GM21529 (cell line): ENCODE data around the gene SLC25A29.
A peak's percentile ranks its signal among the peaks of the same experiment; 100 is the strongest.

ENCODE experiments used
- ATAC-seq: cut with Tn5 transposase; IDR thresholded peaks from one replicate; pipeline ENCODE4 v1.9.1; 2021; ENCODE audit not compliant: unreplicated experiment

The SLC25A29 gene

DNA sequence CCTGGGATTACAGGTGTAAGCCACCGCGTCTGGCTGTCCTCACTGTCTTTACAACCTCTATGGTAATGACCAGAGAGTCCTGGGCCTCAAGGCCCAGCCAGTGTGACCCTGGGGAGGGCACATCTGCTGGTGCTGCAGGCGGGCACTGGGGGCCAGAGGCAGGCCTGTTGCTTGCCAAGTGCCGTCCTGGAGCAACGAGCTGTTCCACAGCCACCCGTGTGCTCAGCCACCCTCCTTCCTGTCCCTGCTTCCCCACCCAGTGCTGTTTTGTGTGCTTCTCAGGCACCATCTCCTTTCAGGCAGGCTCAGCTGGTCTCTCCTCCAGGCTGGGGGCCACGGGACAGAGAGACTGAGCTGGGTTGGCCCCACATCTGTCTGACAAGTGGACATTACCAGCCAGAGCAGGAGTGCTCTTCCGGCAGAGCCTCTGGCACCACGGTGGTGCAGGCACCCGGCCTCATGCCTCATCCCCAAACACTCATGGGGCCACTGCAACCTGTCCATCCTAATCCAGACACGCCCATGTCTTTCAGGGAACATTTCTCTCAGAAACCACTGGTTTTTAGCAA, 25.9 kb upstream of the SLC25A29 start:
- ATAC-seq = no peak

DNA sequence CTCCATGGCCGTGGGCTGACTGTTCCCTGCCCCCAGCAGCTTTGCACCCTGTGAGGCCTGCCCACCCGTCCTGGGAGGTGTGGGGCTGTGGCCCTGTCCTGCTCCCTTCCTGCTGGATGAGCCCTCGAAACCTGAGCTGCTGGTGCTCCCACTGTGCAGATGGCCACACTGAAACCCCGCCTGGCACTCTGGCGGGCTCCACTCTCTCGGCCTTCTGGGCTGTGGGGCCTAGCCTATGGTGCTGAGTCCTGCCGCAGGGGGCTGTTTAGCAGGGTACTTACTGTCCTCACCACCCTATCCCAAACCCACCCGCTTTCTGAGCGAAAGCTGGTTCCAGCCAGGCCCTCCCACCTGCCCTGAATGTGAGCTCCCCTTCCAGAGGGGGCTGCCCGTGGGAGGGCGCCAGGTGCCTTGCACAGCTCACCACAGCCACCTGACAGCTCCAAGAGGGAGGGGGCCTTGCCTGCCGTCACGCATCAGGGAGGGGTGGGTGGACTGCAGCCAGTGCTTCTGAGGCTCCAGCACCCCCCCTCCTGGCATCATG, 24.2 kb upstream of the SLC25A29 start:
- ATAC-seq = no peak

GRCh38 chr14:100330007-100330344, 23.7 kb upstream of the SLC25A29 start:
- ATAC-seq = no peak

DNA sequence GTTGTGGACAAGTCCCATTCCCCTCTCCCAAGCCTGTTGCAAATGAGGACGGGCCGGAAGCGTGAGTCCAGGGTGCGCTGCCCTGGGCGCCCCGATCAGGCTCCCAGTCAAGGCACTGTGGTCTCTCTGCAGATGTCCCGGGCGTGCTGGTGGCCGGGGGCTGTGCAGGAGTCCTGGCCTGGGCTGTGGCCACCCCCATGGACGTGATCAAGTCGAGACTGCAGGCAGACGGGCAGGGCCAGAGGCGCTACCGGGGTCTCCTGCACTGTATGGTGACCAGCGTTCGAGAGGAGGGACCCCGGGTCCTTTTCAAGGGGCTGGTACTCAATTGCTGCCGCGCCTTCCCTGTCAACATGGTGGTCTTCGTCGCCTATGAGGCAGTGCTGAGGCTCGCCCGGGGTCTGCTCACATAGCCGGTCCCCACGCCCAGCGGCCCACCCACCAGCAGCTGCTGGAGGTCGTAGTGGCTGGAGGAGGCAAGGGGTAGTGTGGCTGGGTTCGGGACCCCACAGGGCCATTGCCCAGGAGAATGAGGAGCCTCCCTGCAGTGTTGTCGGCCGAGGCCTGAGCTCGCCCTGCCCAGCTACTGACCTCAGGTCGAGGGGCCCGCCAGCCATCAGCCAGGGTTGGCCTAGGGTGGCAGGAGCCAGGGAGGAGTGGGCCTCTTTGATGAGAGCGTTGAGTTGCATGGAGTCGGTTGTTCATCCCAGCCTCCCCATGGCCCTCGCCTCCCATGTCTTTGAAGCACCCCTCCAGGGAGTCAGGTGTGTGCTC, 23.2 kb upstream of the SLC25A29 start:
- ATAC-seq = no peak

DNA sequence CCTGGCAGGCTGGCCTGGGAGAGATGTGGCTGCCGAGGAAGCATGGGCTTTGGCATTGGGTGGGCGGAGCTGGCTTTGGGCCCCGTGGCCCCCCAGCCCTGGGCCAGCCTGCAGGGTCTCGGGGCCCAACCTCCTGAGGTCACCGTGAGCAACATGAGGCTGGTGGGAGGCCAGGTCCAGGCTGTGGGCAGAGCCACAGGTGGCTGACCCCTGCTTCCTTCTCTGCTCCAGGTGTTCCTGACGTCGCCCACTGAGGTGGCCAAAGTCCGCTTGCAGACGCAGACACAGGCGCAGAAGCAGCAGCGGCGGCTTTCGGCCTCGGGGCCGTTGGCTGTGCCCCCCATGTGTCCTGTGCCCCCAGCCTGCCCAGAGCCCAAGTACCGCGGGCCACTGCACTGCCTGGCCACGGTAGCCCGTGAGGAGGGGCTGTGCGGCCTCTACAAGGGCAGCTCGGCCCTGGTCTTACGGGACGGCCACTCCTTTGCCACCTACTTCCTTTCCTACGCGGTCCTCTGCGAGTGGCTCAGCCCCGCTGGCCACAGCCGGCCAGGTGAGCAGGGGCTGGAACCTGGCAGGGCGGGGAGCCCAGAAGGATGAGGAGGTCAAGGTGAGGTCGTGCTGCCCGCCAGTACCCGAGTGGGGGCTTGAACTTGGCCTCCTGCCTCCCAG, 22.4 kb upstream of the SLC25A29 start:
- ATAC-seq = no peak

DNA sequence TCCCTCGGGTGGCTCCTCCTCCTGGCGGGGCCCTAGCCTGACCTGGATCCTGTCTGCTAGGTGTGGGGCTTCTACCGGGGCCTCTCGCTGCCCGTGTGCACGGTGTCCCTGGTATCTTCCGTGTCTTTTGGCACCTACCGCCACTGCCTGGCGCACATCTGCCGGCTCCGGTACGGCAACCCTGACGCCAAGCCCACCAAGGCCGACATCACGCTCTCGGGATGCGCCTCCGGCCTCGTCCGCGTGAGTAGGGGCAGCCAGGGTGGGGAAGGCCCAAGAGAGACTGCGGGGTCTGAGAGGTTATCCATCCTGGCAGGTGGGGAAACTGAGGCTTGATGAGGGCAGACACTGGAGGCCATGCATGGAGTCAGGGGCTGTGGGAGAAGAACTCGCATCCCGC, 20.9 kb upstream of the SLC25A29 start:
- ATAC-seq = no peak

DNA sequence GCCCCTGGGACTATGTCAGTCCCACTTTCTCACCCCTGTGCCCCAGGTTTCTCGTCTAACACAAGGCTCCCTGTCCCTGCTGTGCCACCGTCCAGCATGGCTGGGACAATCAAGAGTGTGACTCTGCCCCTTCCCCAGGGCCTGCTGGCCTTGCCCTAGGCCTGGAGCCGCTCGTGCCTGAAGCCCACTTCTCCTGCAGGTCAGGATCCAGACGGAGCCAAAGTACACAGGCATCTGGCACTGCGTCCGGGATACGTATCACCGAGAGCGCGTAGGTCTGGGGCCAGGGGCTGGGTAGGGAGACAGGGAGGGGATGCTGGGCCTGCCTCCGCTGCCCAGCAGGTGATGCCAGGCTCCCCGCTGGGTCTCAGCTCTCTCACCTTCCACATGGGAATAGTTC, 19.7 kb upstream of the SLC25A29 start:
- no peak for ATAC-seq

DNA sequence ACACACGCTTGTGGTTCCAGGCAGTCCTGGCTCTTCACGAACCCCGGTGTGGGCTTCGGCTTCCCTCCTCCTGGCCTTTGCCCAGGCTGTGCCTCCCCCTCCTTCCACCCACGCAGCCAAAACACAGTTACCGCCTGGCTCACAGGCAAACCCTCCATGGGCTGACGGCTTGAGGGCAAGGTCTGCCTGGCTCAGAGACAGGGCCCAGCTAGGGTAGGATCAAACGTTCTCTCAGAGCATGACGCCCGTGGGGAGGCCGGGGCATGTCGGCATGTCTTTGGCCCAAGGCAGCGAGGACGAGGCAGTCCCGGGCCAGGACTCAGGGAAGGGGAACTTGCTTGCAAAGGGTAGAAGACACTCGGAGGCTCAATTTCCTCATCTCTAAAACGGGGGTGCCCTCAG, 19.0 kb upstream of the SLC25A29 start:
- no peak for ATAC-seq

GRCh38 chr14:100323942-100324307, 17.7 kb upstream of the SLC25A29 start:
- ATAC-seq = no peak

DNA sequence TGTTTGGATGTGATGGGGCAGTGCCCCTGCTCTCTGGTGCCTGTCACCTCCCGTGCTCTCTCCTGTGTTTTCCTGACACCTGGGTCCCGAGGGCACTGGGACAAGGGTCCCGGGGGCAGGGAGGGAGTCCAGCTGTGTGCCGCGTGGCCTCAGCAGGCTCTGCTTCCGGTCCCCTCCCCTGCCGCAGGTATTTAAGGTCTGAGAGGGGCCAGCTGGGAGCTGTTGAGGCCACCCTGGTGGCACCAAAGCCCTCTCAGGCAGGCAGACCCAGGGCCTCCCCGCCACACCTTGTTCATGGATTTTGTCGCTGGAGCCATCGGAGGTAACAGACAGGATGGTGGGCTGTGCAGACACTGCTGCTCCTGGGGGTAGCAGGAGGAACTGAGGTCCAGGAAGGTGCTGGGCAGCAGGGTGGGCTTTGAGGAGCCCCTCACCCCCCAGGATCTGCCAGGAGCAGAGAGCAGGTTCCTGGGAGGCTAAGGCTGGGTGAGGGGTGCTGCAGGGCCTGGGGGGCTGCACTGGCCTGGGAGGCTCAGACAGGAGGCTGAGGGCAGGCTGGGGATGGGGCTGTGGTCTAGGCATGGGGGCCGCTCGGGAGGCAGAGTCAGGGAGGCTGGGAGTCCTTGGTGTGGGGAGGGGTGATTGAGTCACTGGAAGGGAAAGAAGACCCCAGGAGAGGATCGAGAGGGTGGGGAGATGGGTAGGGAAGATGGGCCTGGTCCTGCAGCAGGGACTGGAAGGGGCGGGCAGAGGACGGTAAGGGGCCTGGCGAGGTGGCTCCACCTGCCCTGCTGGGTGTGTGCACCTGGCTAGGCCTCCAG, 17.1 kb upstream of the SLC25A29 start, which contains the start of gene SLC25A47:
Gene SLC25A47 (plus strand): TSS at position 219 of the 821 bp plus-strand sequence. CDS start 76 bp downstream, at position 295.
- ATAC-seq = no peak

DNA sequence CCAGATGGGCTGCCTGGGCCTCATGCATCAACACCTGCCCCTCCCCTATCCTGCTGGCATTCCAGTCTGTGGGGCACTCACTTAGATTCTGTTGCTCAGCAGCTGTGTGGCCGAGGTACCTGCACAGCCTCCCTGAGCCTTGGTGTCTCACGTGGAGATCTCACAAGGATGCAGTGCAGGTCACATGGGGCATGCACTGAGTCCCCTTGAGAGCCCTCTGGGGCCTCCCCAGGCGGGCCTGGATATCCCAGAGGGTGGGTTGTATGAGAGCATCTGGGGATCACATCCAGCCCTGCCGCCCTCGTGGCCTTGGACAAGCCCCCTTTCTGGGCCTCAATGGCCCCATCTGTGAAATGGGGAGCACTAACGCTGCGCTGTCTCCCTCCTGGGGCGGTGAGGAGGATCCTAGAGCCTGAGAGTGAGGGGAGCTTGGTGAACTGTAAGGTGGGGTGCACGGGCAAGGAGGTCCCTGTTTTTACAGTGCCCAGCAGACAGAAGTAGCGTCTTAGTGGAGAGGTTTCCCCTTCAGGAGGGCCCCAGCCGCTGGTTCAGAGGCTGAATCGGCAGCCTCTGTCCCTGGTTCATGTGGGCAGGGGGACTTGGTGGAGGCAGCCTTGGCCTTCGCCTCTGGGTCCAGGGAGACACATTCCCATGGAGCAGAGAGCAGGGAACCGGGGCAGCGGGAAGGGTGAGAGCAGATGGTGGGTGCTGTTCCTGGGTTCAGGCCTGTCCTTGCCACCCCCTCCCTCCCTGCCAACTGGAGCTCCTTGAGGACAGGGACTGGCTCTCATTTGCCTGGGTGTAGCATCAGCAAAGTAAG, 16.1 kb upstream of the SLC25A29 start:
- ATAC-seq = no peak

DNA sequence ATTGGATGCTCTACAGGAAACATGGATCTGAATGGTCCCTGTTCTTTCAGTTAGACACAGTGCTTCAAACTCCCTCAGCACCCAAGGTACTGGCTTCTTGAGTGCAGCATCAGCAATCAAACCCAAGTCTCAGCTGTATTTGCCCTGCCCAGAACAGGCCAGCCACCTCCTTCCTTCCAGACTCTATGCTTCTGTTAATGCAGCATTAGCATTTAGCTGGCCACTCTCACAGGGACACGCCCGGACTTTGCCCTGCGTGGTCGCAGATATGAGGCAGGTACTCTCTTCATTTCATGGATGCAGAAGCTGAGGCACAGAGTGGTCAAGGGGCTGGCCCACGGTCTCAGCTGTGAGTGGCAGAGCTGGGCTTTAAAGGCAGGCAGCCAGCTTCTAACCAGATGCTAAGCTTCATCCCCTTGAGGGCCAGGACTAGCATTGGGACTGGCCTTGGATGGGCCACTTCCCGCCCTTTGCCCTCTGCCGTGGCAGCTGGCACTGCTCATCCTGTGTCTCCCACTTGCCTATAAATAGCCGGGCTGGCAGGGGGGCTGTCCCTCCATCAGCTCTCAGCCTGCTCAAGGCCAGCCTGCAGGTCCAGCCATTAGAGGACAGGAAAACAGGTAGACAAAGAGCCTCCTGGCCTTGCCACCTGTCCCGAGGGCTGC, 15.4 kb upstream of the SLC25A29 start:
- no peak for ATAC-seq

DNA sequence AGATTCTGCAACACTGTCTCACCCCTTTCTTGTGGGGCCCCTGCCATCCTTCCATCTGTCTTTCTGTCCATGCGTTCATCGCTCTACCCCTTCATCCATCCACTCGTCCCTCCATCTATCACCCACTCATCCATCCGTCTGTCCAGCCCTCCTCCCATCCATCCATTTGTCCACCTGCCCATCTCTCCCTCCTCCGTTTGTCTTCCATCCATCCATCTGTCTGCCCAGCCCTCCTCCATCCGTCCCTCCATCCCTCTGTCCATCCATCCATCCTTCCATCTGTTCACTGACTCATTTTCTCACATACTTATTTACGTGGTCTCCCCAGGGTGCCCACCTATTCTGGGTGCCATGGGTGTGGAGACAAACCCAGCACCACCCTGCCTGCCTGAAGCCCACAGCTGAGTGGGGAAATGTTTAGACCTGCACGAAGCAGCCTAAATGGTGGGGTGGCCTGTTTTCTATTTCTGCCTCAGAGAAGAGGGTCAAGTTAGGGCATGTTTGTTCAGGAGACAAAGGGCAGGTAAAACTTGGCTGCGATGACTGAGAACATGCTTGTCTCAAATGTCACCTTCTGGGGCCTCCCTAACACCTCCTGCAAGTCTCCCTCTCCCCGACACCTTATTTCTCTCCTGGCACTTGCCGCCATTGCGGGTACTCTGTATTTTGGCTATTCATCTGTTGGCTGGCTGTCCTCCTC, 14.1 kb upstream of the SLC25A29 start:
- no peak for ATAC-seq

DNA sequence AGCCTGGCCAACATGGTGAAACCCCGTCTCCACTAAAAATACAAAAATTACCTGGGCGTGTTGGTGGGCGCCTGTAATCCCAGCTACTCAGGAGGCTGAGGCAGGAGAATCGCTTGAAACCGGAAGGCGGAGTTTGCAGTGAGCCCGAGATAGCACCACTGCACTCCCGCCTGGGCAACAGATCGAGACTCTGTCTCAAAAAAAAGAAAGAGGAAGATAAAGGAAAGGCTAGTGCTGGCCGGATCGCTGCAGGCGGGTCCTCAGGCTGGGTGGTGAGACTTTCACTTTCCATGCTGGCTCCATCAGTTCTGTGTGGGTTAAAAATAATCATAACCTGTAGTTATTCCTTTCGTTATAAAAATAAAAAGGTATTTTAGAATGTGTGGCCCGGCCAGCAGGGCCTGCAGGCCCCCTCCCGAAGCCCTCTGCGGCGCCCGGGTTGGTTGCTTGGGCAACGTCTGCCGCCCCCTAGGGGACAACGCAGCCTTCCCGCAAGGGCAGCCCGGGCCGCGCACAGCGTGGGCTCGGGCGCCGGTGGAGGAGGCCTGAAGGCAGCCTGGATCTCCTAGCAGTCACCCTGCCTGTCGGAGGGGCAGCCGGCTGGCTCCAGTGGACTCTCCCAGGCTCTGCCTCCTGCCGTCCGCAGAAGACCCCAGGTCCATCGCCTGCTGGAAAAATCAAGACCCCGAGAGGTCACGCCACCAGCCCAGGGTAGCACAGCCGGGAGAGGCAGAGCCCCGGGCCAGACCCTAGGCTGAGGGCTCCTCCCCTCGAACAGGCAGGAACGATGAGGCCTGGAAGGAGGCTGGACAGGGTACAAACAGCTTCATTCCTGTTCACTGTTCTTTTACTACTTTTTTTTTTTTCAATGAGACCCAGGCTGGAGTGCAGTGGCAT, 11.9 kb upstream of the SLC25A29 start:
- peak; percentile 90 for ATAC-seq

- no peak for ATAC-seq
Measured at GRCh38 chr14:100317389-100317788, 11.1 kb upstream of the SLC25A29 start.

GRCh38 chr14:100314724-100315123, 8.5 kb upstream of the SLC25A29 start:
- ATAC-seq = no peak

DNA sequence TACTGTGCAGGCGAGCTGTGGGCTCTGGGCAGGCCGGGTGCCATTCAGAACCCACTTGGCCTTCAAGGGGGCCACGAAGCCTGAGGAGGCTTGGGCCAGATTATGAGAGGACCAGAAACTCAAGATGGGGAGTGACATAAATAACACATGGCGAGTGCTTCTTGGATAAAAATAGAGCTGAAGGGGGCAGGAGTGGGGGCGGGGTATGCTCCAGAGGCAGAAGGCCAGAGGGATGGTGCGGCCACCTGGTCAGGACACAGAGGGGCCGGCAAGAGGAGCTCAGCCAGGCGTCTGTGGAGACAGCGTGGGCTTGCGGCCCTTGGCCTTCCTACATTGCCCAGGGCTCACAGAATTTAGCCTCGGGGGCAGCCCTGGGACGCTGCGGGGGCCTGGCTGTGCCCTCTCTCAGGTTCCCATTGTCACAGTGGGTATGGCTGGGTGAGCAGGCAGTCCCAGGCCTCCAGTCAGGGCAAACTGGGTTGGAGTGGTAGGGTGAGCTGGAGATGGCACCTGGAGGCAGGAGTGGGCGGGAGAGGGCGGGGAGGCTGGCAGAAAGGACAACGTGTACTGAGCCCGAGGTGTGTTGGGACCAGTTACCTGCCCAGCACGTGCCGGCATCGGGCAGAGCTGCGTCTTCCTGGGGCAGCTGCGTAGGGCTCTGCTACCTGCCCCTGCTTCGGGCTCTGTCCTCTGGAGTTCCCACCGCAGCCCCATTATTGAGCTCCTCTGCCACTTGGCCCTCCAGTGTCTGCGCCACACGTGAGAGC, 7.4 kb upstream of the SLC25A29 start:
- ATAC-seq = no peak
